NCI-H446 treated with DMSO at 0.1 percent for 48 hours (cell line): ENCODE measurements around the gene CRIM1.

Experiments used
- DNase-seq: peaks from one replicate; lab custom pipeline; 2025; lab: John Stamatoyannopoulos, UW

CRIM1 gene

GRCh38 chr2:36396878-36397539 lies 41.4 kb downstream of the CRIM1 start:
- no peak for DNase-seq

DNA sequence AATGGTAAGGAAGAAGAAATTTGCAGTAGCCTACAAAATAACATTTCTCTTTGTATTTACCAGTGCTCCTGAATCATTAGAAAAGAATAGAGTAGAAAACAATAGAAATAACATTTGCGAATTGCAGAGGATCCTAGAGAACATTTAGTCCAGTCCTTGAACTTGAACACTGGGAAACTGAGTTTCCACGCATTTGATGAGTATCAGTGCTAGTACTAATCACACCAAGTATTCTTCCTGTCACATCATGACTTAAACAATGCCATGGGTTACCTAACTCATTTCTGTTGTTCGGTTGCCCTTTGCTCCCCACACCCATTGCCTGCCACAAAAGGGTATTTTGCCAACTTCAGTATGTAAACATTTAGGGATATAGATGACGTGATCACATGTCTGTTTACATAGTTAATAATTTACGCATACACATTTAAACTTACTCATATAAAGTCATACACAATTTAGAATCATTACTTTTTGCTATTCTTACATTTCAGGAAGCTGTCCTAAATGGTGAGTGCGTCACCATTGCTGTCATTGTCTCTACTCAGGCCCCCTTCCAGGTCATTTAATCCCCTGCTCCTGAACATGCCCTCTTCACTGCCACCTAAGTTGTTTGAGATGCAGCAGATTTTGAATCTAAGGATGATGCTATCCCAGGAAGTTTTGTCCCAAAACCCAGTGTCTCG lies 42.3 kb downstream of the CRIM1 start:
- DNase-seq = no peak

DNA sequence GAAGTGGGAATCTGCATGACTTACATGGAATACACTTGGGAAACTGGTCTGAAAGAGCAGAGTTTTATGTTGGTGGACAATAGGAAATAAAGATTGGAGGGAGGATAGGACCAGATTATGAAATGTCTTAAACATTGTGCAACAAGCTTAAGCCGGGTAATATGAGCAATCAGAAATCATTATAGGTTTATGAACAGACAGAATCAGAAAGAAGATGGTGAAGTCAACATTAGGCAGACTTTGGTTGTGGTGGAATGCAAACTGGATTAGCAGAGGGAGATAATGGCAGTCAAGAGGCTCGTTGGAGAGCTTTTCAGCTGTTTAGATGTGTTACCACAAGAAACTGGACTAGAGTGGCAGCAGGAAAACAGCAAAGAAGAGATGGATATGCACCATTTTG lies 43.5 kb downstream of the CRIM1 start:
- no peak for DNase-seq

GRCh38 chr2:36403675-36404230 lies 48.2 kb downstream of the CRIM1 start:
- DNase-seq = peak; percentile 72

- no peak for DNase-seq
Observed at GRCh38 chr2:36404318-36404717, 48.7 kb downstream of the CRIM1 start.

DNA sequence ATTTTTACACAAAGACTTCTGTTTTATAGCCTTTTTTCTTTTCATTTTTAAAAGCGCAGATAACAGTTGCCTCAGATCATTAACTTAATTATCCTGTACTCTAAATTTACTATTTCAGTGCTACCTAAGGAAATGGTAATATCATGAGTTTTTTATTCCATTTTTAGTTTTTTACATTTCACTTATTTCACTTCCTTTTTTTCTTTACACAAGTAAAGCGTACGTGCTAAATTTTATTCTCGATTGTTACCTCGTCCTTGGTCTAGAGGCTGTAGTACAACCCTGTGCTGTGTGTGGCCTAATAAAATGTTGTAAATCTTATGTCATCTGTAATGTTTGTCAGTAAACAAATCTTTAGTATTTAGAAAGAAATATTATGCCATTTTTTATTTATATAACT lies 49.2 kb downstream of the CRIM1 start:
- no peak for DNase-seq

DNA sequence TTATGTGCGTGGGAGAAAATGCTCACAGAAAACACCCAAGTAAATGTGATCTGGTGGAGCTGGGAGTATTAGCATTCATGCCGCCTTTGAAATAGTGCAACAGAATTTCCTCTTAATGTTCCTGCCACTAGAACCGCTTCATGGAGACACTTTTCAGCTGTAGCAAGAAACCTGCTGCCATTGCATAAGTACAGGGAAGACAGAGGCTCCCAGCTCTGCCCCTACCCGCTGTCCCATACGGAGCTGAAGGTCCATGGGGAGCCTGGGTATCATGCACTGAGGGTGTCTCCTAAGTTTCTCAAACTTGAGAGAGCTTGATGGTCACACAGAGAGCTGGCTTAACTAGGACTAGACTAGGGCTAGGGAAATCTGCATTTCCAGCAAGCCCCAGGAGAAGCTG lies 49.6 kb downstream of the CRIM1 start:
- DNase-seq = no peak

DNA sequence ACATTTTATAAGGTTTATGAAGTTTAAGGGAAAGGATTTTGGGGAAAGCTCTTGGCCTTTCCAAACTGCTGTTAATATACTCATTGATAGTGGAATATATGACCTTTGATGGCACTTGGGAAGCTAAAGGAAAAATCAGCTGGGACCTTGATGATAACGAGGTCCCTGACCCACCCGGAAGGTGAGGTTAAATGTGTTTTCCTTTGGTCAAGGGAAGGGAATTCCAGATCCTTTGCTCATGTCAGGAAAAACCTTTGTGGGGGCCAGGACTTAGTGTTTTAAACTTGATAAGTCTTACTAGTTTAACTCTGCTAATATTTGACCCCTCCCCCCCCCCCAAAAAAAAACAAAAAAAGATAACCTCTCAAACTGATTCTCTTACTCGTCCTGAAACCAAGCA lies 50.7 kb downstream of the CRIM1 start:
- no peak for DNase-seq

- DNase-seq = no peak
Observed at GRCh38 chr2:36407413-36407812, 51.8 kb downstream of the CRIM1 start.

DNA sequence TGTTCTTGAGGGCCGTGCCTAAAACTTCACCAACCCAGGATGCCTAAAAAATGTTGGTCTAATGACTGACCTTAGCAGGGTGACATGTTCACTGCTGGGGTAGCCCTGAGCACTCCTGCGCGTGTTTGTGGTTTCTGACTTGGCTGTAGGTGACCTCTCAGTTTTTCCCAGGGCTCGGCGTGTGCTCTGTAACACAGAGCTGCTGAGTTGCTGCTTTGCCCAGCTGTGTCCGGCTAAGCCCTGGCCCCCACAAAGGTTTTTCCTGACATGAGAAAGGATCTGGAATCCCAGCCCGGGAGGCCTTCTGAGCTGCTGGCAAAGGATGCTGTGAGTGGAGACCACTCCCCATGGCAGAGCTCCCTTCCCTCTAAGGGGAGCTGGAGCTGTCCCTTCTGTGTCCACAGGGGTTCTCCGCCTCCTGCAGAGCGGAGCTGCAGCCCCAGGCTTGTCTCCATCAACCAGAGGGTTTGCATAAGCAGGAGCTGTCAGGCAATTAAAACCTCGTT lies 52.7 kb downstream of the CRIM1 start:
- peak; percentile 59 for DNase-seq

DNA sequence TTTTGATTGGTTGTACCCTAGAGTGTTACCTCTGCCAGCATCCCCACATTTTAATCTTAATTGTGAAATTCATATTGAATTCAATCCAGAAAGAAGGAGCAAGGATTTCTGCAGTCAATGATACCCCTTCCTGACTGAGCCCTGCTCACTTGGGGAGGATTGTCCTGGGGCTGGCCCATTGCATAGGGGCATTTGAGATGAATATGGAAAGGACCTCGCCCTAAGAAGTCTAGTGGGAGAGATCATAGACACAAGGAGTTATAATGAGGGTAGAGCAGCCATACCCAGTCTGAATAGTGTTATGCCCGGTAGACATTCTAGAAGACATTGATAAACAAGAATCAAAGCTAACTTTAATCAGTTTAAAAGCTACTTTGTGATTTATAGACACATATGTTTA lies 53.8 kb downstream of the CRIM1 start:
- DNase-seq = no peak

- no peak for DNase-seq
Observed at GRCh38 chr2:36409935-36410334, 54.4 kb downstream of the CRIM1 start.

DNA sequence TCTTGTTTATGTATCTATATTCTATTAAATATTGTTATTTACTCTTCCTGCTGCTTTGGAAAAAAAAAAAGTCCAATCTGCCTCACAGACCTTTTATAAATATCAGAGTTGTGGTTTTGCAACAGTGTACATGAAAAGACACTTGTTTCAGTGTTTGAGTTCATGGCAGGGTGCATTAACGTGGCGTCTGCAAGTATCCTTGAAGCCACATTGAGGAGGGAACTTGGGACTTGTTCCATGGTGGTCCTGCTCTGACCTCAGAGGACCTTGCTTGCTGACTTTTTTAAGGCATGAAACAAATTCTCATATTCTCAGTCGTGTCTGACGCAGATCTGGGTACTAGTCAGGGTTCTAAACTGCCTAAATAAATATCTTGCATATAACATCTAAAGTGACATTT lies 55.1 kb downstream of the CRIM1 start:
- DNase-seq = no peak

DNA sequence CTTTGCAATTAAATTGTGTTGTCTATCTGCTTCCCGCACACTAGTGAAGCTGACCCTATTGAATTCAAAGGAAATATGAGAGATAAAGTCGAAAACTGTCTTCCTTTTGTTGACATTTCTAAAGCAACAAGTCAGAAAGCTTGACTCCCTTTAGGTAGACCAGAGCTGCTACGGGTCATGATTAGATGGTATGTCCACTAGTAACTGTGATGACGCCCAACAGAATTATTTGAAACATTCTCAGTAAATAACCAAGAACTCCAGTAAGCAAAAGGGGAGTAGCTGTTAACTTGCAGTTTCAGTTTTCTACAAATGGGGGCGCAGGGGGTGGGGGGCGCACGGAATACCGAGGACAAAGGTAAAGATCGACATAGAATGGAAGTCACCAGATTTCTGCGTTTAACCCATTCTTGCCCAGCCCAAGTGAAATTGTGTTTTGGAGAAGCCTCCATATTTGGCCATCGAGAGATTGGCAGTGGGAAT lies 56.4 kb downstream of the CRIM1 start:
- DNase-seq = no peak

GRCh38 chr2:36413218-36413617 lies 57.6 kb downstream of the CRIM1 start:
- DNase-seq = peak; percentile 48

- no peak for DNase-seq
Observed at GRCh38 chr2:36414307-36414706, 58.7 kb downstream of the CRIM1 start.

DNA sequence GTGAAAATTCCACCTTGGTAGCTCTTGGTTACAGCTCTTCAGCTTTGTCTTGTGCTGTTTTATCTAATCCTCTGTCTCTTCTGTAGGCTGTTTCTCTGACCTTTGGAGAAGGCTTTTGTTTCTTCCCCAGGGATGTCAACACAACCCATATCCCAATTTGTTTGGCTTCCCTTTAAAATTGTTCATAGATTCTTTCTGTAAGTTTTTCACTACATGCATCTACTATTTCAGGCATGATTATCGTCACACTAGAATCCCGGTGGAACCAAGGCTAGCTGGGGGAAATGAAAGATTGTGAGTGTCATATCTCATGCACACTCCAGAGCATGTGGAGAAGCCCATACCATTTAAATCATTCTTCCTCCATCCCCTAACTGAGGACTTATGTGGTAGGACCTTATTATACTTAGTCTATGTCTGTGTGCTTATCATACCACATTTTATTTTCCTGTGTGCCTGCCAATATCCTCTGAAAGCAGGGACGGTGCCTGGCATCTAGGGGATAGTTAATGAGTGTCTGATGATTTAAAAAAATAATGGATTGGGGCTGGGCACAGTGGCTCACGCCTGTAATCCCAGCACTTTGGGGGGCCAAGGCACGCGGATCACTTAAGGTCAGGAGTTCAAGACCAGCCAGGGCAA lies 59.9 kb downstream of the CRIM1 start:
- peak; percentile 41 for DNase-seq

DNA sequence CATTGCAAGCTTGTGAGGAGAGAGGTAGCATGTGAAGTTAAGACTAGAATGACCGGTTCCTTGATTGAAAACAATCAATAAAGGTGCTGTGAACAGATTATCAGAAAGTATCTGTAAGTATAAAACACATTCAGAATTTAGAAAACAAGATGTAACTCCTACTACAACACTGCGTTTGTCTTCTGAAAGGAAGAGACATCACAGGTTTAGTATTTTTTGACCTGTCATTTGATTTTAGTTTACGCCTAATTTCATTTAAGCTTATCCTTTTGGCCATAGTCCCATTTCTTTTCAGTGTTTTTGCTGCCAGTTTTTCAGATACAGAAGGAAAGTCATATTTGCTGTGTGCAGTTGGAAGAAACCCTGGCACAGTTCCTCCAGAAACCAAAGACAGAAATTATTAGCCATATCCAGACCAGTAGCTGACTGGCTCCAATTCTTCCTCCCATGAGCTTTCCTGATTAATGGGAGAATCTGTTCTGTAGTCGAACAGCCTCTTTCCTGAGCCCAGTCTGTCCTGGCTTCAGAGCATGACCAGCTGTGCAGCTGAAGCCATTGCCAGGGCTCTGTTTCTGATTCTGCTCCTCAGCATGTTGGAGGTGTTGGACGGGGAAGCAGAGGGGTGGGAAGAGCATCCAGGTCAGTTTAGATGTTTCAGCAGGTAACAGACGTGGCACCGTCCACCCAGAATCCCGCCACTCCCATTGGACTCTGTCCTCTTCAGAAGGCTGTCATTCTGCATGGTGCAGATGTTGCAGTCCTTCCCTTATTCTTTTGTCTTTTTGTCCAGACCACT lies 61.0 kb downstream of the CRIM1 start:
- peak; percentile 99 for DNase-seq

DNA sequence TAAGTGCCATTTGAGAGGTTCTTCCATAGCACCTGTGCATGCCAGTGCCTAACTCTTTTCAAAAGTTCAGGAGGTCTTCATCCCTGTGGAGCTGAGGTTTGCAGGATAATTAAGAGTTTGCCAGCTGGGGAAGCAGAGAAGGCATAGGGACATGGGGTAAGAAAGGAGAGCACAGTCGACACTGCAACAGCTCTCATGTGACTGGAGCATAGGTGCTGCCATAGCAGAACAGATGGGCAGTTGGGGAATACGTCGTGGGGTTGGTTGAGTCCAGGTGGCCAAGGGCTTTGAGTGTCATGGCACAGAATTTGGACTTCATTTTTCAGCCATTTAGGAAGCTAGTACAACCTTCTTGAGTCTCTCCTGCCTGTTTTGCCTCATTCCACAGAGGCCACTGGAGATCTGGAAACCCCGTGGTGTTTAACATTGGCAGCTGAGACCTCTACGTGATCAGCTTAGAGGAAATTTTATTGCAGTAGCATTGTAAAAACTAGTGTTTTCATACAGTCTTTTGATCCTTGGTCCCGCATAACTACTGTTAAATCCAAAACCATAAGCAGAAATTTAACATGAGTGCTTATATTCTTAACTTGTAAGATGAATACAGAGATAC lies 65.1 kb downstream of the CRIM1 start:
- DNase-seq = no peak

DNA sequence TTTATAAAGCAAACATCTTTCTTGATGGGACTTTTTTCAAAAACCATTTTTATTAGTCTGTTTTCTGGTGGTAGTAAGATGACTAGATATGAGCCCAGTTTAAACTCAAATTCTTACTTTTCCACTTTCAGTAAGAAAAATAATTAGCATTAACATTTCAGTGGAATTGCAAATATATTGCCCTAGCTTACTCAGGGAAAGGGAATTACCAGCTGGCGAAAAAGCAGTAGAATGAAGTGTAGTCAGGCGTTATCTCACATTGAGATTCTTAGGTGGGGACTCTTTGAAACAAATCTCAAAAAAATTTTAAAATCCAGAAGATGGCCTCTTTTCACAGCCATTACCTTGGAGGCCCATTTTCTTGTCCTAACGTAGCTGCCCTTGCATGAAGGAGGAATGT lies 65.8 kb downstream of the CRIM1 start:
- DNase-seq = no peak

DNA sequence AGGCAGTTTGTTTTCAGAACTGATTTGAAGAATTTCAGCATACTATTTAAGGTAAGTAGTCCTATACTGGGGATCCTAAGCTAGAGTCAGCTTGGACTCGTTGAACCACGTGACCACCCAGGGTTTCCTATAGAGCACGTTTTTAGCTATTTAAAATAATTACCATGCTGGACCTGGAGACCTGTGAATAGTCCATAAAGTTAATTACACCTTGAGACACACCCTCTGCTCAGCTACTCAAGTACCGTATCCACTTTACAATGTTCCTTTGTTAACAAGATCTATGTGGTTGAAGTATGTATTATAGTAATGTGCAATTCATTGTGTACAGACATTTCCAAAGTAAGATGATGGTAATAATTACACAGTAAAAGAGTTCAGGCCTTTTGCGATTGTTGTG lies 67.6 kb downstream of the CRIM1 start:
- DNase-seq = no peak
